ENCODE measurements around the gene GAD1.

DNA sequence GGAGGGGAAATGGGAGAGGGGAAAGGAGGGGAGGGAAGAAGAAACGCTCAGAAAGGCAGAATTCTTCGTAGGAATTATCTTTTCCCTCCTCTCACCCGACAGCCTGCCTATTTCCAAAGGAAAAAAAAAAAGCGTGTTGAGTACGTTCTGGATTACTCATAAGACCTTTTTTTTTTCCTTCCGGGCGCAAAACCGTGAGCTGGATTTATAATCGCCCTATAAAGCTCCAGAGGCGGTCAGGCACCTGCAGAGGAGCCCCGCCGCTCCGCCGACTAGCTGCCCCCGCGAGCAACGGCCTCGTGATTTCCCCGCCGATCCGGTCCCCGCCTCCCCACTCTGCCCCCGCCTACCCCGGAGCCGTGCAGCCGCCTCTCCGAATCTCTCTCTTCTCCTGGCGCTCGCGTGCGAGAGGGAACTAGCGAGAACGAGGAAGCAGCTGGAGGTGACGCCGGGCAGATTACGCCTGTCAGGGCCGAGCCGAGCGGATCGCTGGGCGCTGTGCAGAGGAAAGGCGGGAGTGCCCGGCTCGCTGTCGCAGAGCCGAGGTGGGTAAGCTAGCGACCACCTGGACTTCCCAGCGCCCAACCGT is at the start of gene GAD1:
- TF ChIP-seq POLR2AphosphoS5 (IDR thresholded peaks at IDR 0.05) (no peak), POLR2A (IDR thresholded peaks at IDR 0.05) (no peak)
- TF ChIP-seq, protein P1, sequence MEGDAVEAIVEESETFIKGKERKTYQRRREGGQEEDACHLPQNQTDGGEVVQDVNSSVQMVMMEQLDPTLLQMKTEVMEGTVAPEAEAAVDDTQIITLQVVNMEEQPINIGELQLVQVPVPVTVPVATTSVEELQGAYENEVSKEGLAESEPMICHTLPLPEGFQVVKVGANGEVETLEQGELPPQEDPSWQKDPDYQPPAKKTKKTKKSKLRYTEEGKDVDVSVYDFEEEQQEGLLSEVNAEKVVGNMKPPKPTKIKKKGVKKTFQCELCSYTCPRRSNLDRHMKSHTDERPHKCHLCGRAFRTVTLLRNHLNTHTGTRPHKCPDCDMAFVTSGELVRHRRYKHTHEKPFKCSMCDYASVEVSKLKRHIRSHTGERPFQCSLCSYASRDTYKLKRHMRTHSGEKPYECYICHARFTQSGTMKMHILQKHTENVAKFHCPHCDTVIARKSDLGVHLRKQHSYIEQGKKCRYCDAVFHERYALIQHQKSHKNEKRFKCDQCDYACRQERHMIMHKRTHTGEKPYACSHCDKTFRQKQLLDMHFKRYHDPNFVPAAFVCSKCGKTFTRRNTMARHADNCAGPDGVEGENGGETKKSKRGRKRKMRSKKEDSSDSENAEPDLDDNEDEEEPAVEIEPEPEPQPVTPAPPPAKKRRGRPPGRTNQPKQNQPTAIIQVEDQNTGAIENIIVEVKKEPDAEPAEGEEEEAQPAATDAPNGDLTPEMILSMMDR (IDR thresholded peaks at IDR 0.05), result no peak

Measured in suprapubic skin (tissue), 4 donors.